ENCODE data around the gene SSTR3. TPM values are rescaled to one million over a fixed set of nuclear protein-coding genes. Genes with fewer than 3 reads are reported as not detected.
A peak's percentile ranks its signal among the peaks of the same experiment; 100 is the strongest.

The SSTR3 gene
- total and polyA plus RNA-seq, 3 experiments from 2014 or later: 0.24 to 0.62 (median 0.59) TPM

DNA sequence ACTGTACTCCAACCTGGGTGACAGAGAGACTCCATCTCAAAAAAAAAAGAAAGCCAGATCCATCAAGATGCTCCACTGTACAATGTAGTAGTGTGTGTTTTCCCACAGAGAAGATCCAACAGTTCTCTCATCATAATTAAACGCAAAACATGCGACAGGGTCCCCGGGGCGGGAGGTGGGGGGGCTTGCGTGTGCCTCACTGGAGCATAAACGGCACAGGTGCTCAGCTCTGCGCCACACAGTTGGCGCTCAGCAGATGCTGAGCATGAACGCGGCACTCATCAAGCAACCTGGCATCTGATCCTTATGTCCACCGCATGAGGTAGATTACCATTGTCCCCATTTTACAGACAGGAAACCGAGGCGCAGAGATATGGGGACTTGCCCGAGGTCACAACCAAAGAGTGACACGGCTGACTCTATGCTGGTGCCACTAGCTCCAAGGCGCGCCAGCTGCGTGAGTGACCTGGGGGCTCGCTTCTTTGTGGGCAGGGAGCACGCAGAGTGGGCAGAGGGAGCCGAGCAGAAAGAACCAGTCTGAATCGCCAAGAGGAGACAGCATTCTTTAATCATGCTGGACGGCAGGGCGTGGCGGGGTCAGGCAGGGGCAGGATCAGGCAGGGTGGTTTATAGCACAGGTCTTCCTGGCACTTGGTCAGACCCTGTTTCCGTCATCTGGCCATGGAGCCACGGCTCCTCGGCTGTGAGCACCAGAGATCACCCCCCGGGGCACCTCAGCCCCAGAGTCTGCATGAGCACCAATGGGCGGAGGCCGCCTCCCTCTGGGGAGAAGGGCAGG lies 32.5 kb downstream of the SSTR3 start:
- H3K4me3 ChIP-seq (ENCODE audit: low read length): no peak overlapping the region
- no peaks in the 10 kb centered on the region for H3K36me3 ChIP-seq (ENCODE audit: insufficient read depth, low read length)
- DNase-seq: peak in 1 of 5 donors; percentile 42
- no peaks in the 10 kb centered on the region for H3K27me3 ChIP-seq (ENCODE audit: insufficient read depth, low read length, poor library complexity, severe bottlenecking)
- H3K27me3 Mint-ChIP-seq: peaks cover 0 to 8% of the 10 kb centered on the region in 2 donors
- ChIA-PET CTCF (interaction anchor here (0.8 to 2.5 kb wide), 3 partner anchors 10 to 14 kb away, joined by 3 to 10 read pairs (median 3); no protein-coding TSS in a partner anchor), POLR2A (no interaction called here)
- H3K9me3 Mint-ChIP-seq: no peaks in the 10 kb centered on the region
- H3K4me1 Mint-ChIP-seq: peaks cover 33 to 73% (median 36%) of the 10 kb centered on the region in 3 donors
- H3K4me3 Mint-ChIP-seq: no peak overlapping the region
- peaks cover 0 to 18% (median 8%) of the 10 kb centered on the region in 3 donors for H3K36me3 Mint-ChIP-seq
- H3K9me3 ChIP-seq (ENCODE audit: low read length): no peaks in the 10 kb centered on the region
- H3K4me1 ChIP-seq (ENCODE audit: insufficient read depth, low read length): peaks cover 23% of the 10 kb centered on the region
- no peak overlapping the region for H3K27ac ChIP-seq (ENCODE audit: low read depth, low read length)
- H3K27ac Mint-ChIP-seq: peak overlapping the region in 4 of 8 donors; percentile 75 to 79 (median 76)

DNA sequence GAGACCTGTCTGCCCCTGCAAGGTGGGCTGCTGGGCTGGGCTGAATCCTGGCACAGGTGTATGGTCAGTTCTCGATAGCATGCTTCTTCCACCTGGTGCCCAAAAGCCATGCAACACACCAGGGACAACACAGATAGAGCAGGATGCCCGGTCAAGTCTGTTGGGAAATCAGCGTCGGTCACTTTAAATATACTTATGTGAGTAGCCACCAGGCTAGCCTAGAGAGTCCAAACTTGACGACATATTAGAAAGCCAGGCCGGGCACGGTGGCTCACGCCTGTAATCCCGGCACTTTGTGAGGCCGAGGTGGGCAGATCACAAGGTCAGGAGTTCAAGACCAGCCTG lies 33.2 kb downstream of the SSTR3 start:
- ChIA-PET CTCF (interaction anchor here (2.5 to 2.8 kb wide), 2 partner anchors 13 to 18 kb away, joined by 10 read pairs; no protein-coding TSS in a partner anchor), POLR2A (no interaction called here)
- Mint-ChIP-seq H3K27ac (peak overlapping the region in 1 of 8 donors; percentile 75), H3K9me3 (no peaks in the 10 kb centered on the region), H3K4me3 (no peak overlapping the region), H3K36me3 (peaks cover 0 to 25% (median 14%) of the 10 kb centered on the region in 3 donors), H3K27me3 (peaks cover 0 to 8% of the 10 kb centered on the region in 2 donors), H3K4me1 (peaks cover 35 to 72% (median 36%) of the 10 kb centered on the region in 3 donors)
- DNase-seq: peak in 1 of 5 donors; percentile 29
- Histone ChIP-seq H3K4me1 (ENCODE audit: insufficient read depth, low read length) (peaks cover 16% of the 10 kb centered on the region), H3K36me3 (ENCODE audit: insufficient read depth, low read length) (no peaks in the 10 kb centered on the region), H3K4me3 (ENCODE audit: low read length) (no peak overlapping the region), H3K27me3 (ENCODE audit: insufficient read depth, low read length, poor library complexity, severe bottlenecking) (no peaks in the 10 kb centered on the region), H3K27ac (ENCODE audit: low read depth, low read length) (no peak overlapping the region), H3K9me3 (ENCODE audit: low read length) (no peaks in the 10 kb centered on the region)

DNA sequence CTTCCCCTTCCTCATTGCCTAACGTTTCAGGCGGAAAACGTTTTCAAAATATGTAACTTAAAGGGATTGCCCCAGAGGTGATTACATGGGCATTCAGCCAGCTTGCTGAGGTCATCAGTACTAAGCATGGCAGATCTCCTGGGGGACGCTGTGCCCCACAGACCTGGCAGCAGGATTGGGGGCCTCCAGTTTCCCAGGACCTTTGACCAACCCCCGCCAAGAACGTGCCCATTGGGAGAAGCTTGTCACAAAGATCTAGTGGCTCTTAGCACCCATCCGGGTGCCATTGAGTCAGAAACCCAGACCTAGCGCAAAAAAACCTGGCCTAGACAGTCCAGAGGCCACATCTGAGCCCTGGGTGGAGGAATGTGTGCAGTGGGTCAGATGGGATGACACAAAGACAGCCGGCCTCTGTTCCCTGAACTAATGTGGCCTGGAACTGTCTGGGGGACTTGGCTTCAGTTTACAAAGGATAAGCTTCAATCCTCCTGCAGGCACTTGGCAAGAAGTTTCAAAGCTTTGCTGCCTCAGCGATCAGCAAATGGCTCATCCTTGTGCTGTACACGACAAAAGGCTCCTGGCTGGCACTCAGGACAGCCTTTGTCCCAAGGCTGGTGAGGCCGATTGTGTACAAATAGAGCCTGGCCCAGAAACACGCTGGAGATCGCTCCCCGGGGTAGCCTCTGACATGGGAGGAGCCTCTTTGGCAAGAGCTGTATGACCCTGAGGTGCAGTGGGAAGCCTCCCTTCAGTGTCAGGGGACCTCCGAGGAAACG lies 33.7 kb downstream of the SSTR3 start:
- Histone ChIP-seq H3K27me3 (ENCODE audit: insufficient read depth, low read length, poor library complexity, severe bottlenecking) (no peaks in the 10 kb centered on the region), H3K4me3 (ENCODE audit: low read length) (no peak overlapping the region), H3K4me1 (ENCODE audit: insufficient read depth, low read length) (peaks cover 10% of the 10 kb centered on the region), H3K9me3 (ENCODE audit: low read length) (no peaks in the 10 kb centered on the region), H3K36me3 (ENCODE audit: insufficient read depth, low read length) (no peaks in the 10 kb centered on the region), H3K27ac (ENCODE audit: low read depth, low read length) (no peak overlapping the region)
- peaks cover 0 to 27% (median 14%) of the 10 kb centered on the region in 3 donors for H3K36me3 Mint-ChIP-seq
- ChIA-PET CTCF (interaction anchor here (1.2 to 2.8 kb wide), 3 partner anchors 12 to 21 kb away, joined by 3 to 10 read pairs (median 10); no protein-coding TSS in a partner anchor), POLR2A (no interaction called here)
- DNase-seq: peak in 1 of 5 donors; percentile 44
- no peak overlapping the region for H3K4me3 Mint-ChIP-seq
- H3K27me3 Mint-ChIP-seq: peaks cover 0 to 8% of the 10 kb centered on the region in 2 donors
- H3K9me3 Mint-ChIP-seq: no peaks in the 10 kb centered on the region
- peaks cover 33 to 67% (median 34%) of the 10 kb centered on the region in 3 donors for H3K4me1 Mint-ChIP-seq
- H3K27ac Mint-ChIP-seq: peak overlapping the region in 3 of 8 donors; percentile 56 to 93 (median 81)

DNA sequence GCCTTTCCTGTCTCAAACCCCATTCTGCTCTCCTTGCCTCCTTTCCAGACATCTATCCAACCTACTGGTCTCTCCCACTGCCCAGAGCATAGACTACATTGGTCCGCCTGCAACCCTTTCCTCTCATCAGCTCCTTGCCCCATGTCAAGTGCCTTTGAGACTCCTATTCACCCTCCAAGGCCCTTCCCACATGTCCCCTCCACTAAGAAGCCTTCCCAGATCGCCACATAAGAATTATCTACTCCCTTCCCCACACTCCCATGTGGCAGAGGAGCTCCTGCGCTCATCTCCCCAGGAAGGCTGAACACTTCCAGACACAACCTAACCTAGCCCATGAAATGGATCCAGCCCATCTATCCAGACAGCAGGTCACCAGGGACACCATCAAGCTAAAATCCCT lies 34.5 kb downstream of the SSTR3 start:
- Mint-ChIP-seq H3K36me3 (peaks cover 0 to 34% (median 18%) of the 10 kb centered on the region in 3 donors), H3K27ac (peak overlapping the region in 6 of 8 donors; percentile 37 to 83 (median 67)), H3K4me3 (no peak overlapping the region), H3K27me3 (peaks cover 0 to 8% of the 10 kb centered on the region in 2 donors), H3K9me3 (no peaks in the 10 kb centered on the region), H3K4me1 (peaks cover 31 to 65% (median 35%) of the 10 kb centered on the region in 3 donors)
- Histone ChIP-seq H3K27me3 (ENCODE audit: insufficient read depth, low read length, poor library complexity, severe bottlenecking) (no peaks in the 10 kb centered on the region), H3K4me3 (ENCODE audit: low read length) (no peak overlapping the region), H3K9me3 (ENCODE audit: low read length) (no peaks in the 10 kb centered on the region), H3K4me1 (ENCODE audit: insufficient read depth, low read length) (peaks cover 6% of the 10 kb centered on the region), H3K27ac (ENCODE audit: low read depth, low read length) (no peak overlapping the region), H3K36me3 (ENCODE audit: insufficient read depth, low read length) (no peaks in the 10 kb centered on the region)
- DNase-seq: no peak
- ChIA-PET CTCF (interaction anchor here (0.6 to 2.8 kb wide), 4 partner anchors 12 to 68 kb away, joined by 3 to 10 read pairs (median 6); no protein-coding TSS in a partner anchor), POLR2A (no interaction called here)

DNA sequence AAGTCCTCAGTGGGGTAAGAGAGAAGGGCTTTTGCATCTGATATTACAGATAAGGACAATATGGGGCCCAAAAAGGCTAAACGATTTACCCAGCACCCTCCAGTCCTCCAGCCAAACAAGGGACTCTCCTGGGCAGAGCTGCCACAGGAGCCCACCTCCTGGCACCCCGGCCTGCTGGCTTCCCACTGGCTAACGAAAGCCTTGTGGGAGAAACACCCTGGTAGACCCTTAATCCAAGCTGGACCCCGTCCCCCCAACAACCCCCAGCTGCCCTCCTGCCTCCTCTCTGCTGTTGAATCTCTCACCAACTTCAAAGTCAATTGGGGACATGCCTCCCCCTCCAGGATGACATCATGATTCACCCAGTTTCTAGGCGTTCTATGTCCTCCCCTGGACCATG lies 35.1 kb downstream of the SSTR3 start:
- Histone ChIP-seq H3K4me1 (ENCODE audit: insufficient read depth, low read length) (peaks cover 6% of the 10 kb centered on the region), H3K36me3 (ENCODE audit: insufficient read depth, low read length) (no peaks in the 10 kb centered on the region), H3K27me3 (ENCODE audit: insufficient read depth, low read length, poor library complexity, severe bottlenecking) (no peaks in the 10 kb centered on the region), H3K4me3 (ENCODE audit: low read length) (no peak overlapping the region), H3K9me3 (ENCODE audit: low read length) (no peaks in the 10 kb centered on the region), H3K27ac (ENCODE audit: low read depth, low read length) (no peak overlapping the region)
- Mint-ChIP-seq H3K4me3 (peak overlapping the region in 2 of 7 donors; percentile 28 to 31), H3K4me1 (peaks cover 29 to 64% (median 38%) of the 10 kb centered on the region in 3 donors), H3K27ac (peak overlapping the region in 5 of 8 donors; percentile 21 to 83 (median 78)), H3K27me3 (peaks cover 0 to 8% of the 10 kb centered on the region in 2 donors), H3K9me3 (no peaks in the 10 kb centered on the region), H3K36me3 (peaks cover 0 to 37% (median 18%) of the 10 kb centered on the region in 3 donors)
- CTCF ChIA-PET: interaction anchor here (0.6 to 2.8 kb wide), 4 partner anchors 11 to 67 kb away, joined by 3 to 10 read pairs (median 6); no protein-coding TSS in a partner anchor
- POLR2A ChIA-PET: no interaction called here
- DNase-seq: no peak

DNA sequence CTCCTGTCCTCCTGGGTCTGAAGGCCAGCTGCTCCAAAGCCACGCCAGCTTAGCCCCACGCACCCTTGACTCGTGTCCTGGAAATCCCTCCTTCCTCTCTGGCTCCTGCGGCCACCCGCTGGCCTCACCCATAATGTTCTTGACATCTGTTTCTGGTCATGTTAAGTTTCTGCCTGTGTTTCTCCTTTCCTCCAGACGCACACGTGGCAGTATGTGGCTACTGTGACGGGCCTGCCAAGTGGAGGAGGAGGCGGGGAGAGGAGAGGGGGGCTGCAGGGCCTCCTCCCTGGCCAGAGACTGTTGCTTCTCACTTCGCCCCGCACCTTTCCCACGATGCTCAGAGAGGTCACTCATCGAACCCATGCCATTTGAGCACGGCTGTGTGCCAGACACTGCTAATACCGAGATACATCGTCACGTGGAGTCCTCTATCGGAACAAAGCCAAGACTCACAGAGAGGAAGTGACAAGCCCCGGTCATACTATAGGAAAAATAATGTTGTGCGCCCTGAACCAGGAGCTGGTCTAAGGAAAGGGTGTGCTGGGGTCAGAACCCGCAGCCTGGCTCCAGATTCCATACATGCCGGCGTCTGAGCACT lies 35.7 kb downstream of the SSTR3 start:
- Mint-ChIP-seq H3K9me3 (no peaks in the 10 kb centered on the region), H3K27ac (peak overlapping the region in 6 of 8 donors; percentile 43 to 94 (median 84)), H3K36me3 (peaks cover 0 to 42% (median 18%) of the 10 kb centered on the region in 3 donors), H3K27me3 (peaks cover 0 to 8% of the 10 kb centered on the region in 2 donors), H3K4me3 (no peak overlapping the region), H3K4me1 (peaks cover 28 to 62% (median 44%) of the 10 kb centered on the region in 3 donors)
- Histone ChIP-seq H3K4me1 (ENCODE audit: insufficient read depth, low read length) (peaks cover 6% of the 10 kb centered on the region), H3K4me3 (ENCODE audit: low read length) (no peak overlapping the region), H3K9me3 (ENCODE audit: low read length) (no peaks in the 10 kb centered on the region), H3K27ac (ENCODE audit: low read depth, low read length) (no peak overlapping the region), H3K36me3 (ENCODE audit: insufficient read depth, low read length) (no peaks in the 10 kb centered on the region), H3K27me3 (ENCODE audit: insufficient read depth, low read length, poor library complexity, severe bottlenecking) (no peaks in the 10 kb centered on the region)
- POLR2A ChIA-PET: interaction anchor here (0.7 kb wide), 1 partner anchor 10 kb away, joined by 3 read pairs; no protein-coding TSS in a partner anchor
- CTCF ChIA-PET: interaction anchor here (2.2 to 2.8 kb wide), 2 partner anchors 10 to 21 kb away, joined by 8 to 10 read pairs; no protein-coding TSS in a partner anchor
- DNase-seq: no peak

DNA sequence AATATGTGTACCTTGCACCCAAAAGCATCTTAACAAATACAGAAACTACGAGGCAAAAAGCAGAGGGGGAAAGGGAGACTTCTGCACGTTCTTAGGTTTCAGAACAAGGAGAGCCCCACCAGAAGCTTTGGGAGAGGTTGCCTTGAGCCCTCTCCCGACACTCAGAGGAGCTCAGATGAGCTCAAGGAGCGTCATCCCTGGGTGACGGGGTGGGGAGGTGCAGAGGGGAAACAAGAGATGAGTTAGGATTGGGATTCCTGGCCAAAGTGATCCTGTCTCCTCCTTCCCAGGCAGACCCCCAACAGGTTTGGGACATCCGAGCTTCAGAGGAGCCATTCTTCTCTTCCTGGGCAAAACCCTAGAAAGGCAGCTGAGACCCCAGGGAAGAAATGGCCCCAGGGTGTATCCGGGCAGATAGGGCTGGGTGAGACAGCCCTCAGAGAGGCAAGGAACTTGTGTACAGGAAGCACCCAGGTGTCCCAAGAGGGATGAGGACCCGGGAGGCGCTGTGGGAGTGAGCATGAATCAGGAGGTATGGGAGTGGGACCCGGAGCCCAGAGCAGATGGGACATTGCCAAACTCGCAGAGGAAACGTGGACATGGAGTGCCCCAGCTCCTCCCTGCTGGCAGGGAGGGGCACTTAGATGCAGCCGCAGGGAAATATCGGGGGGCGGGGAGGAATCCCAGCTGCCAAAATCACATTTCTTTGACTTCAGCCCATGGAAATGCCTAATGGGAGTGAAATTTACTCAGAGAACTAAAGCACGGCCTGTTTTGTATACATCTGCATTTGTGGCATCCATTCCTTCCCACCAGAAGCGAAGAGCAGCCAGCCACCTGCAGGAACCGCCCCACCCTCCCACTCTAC lies 36.6 kb downstream of the SSTR3 start:
- Histone ChIP-seq H3K27me3 (ENCODE audit: insufficient read depth, low read length, poor library complexity, severe bottlenecking) (no peaks in the 10 kb centered on the region), H3K4me3 (ENCODE audit: low read length) (no peak overlapping the region), H3K36me3 (ENCODE audit: insufficient read depth, low read length) (no peaks in the 10 kb centered on the region), H3K27ac (ENCODE audit: low read depth, low read length) (no peak overlapping the region), H3K9me3 (ENCODE audit: low read length) (no peaks in the 10 kb centered on the region), H3K4me1 (ENCODE audit: insufficient read depth, low read length) (peaks cover 8% of the 10 kb centered on the region)
- Mint-ChIP-seq H3K4me3 (no peak overlapping the region), H3K4me1 (peaks cover 35 to 67% (median 52%) of the 10 kb centered on the region in 3 donors), H3K27ac (peak overlapping the region in 6 of 8 donors; percentile 11 to 87 (median 40)), H3K9me3 (no peaks in the 10 kb centered on the region), H3K27me3 (peaks cover 0 to 8% of the 10 kb centered on the region in 2 donors), H3K36me3 (peaks cover 0 to 46% (median 18%) of the 10 kb centered on the region in 3 donors)
- no peak for DNase-seq
- ChIA-PET POLR2A (interaction anchor here (0.5 kb wide), 1 partner anchor 26 kb away, joined by 6 read pairs; no protein-coding TSS in a partner anchor), CTCF (interaction anchor here (0.7 to 2.2 kb wide), 3 partner anchors 8 to 24 kb away, joined by 4 to 8 read pairs (median 4); no protein-coding TSS in a partner anchor)

Measured in CD8-positive, alpha-beta memory T cell (primary cell).